HG03439 (cell line): Measurements from ENCODE around the gene PXMP2.

Experiments used
- ATAC-seq: cut with Tn5 transposase; IDR thresholded peaks from one replicate; pipeline ENCODE4 v1.9.1; 2021; ENCODE audit warnings: mild to moderate bottlenecking, moderate library complexity; ENCODE audit not compliant: unreplicated experiment

The PXMP2 gene

GRCh38 chr12:132720606-132721345, 33.4 kb downstream of the PXMP2 start:
- no peak for ATAC-seq

- no peak for ATAC-seq
Measured at GRCh38 chr12:132723015-132723763, 35.8 kb downstream of the PXMP2 start.

GRCh38 chr12:132723764-132724140, 36.4 kb downstream of the PXMP2 start:
- no peak for ATAC-seq

- no peak for ATAC-seq
Measured at GRCh38 chr12:132724506-132725241, 37.3 kb downstream of the PXMP2 start.

- no peak for ATAC-seq
Measured at GRCh38 chr12:132726386-132726785, 39.0 kb downstream of the PXMP2 start.

GRCh38 chr12:132727091-132727794, 39.9 kb downstream of the PXMP2 start:
- ATAC-seq, result no peak

- ATAC-seq, result no peak
Measured at GRCh38 chr12:132728502-132728901, 41.1 kb downstream of the PXMP2 start.

- ATAC-seq, result no peak
Measured at GRCh38 chr12:132729541-132730320, 42.3 kb downstream of the PXMP2 start.

GRCh38 chr12:132730353-132730752, 43.0 kb downstream of the PXMP2 start:
- ATAC-seq, result no peak

- ATAC-seq, result no peak
Measured at GRCh38 chr12:132731574-132731973, 44.2 kb downstream of the PXMP2 start.

- no peak for ATAC-seq
Measured at GRCh38 chr12:132734206-132734605, 46.8 kb downstream of the PXMP2 start.

- ATAC-seq, result no peak
Measured at GRCh38 chr12:132735496-132735895, 48.1 kb downstream of the PXMP2 start.

GRCh38 chr12:132736378-132736777, 49.0 kb downstream of the PXMP2 start:
- ATAC-seq, result no peak

GRCh38 chr12:132736913-132737312, 49.5 kb downstream of the PXMP2 start:
- no peak for ATAC-seq

- ATAC-seq, result no peak
Measured at GRCh38 chr12:132739600-132740312, 52.4 kb downstream of the PXMP2 start.

- no peak for ATAC-seq
Measured at GRCh38 chr12:132740313-132740646, 52.9 kb downstream of the PXMP2 start.

- ATAC-seq, result no peak
Measured at GRCh38 chr12:132740652-132741051, 53.3 kb downstream of the PXMP2 start.

GRCh38 chr12:132741620-132742019, 54.2 kb downstream of the PXMP2 start:
- ATAC-seq, result no peak

- no peak for ATAC-seq
Measured at GRCh38 chr12:132743831-132744230, 56.4 kb downstream of the PXMP2 start.

GRCh38 chr12:132746613-132747012, 59.2 kb downstream of the PXMP2 start:
- no peak for ATAC-seq
